ENCODE measurements around the gene MAPK8IP3. TPM values are rescaled to one million over a fixed set of nuclear protein-coding genes. Genes with fewer than 3 reads are reported as not detected.

MAPK8IP3 gene
- total RNA-seq, 4 donors from 2014 or later: 15.8 to 92.1 (median 39.0) TPM

GRCh38 chr16:1794221-1794871 lies 88.4 kb downstream of the MAPK8IP3 start:
- TF ChIP-seq CTCF (IDR thresholded peaks at IDR 0.05; ENCODE audit: low read depth): no peak

GRCh38 chr16:1794908-1795666 lies 89.1 kb downstream of the MAPK8IP3 start:
- no peak for TF ChIP-seq CTCF (IDR thresholded peaks at IDR 0.05; ENCODE audit: low read depth)

- no peak for TF ChIP-seq CTCF (IDR thresholded peaks at IDR 0.05; ENCODE audit: low read depth)
These were observed 94.7 kb downstream of the MAPK8IP3 start for GRCh38 chr16:1800701-1801100.

GRCh38 chr16:1807626-1808025 lies 101.6 kb downstream of the MAPK8IP3 start:
- no peak for TF ChIP-seq CTCF (IDR thresholded peaks at IDR 0.05; ENCODE audit: low read depth)

GRCh38 chr16:1808691-1809090 lies 102.7 kb downstream of the MAPK8IP3 start:
- TF ChIP-seq CTCF (IDR thresholded peaks at IDR 0.05; ENCODE audit: low read depth): no peak

- TF ChIP-seq CTCF (IDR thresholded peaks at IDR 0.05; ENCODE audit: low read depth): no peak
These were observed 103.3 kb downstream of the MAPK8IP3 start for GRCh38 chr16:1809281-1809801.

- TF ChIP-seq CTCF (IDR thresholded peaks at IDR 0.05; ENCODE audit: low read depth): no peak
These were observed 104.1 kb downstream of the MAPK8IP3 start for GRCh38 chr16:1810106-1810505.

All from subcutaneous adipose tissue (tissue), 4 donors.